ENCODE measurements around the gene DIAPH2.

GRCh38 chrX:97026406-97026805 lies 341.8 kb downstream of the DIAPH2 start:
- no peak for TF ChIP-seq MBD1 (CRISPR knock-in tag; IDR thresholded peaks at IDR 0.05)
- no peak for TF ChIP-seq POLR2A (conservative IDR thresholded peaks at IDR 0.05)
- TF ChIP-seq ETS1 (conservative IDR thresholded peaks at IDR 0.05; ENCODE audit: control insufficient read depth, low read depth, low read length) = no peak
- TF ChIP-seq EP300 (IDR thresholded peaks at IDR 0.05; ENCODE audit: low read length) = no peak
- no peak for TF ChIP-seq ZNF174 (CRISPR knock-in tag; IDR thresholded peaks at IDR 0.05)
- TF ChIP-seq JUND (IDR thresholded peaks at IDR 0.05; ENCODE audit: borderline replicate concordance, low read depth, low read length) = no peak
- TF ChIP-seq JUND (tag; IDR thresholded peaks at IDR 0.05; ENCODE audit: borderline replicate concordance, low read depth, low read length) = no peak
- TF ChIP-seq CHD7 (IDR thresholded peaks at IDR 0.05; ENCODE audit: low read depth, low read length) = no peak
- TF ChIP-seq TCF7L2 (IDR thresholded peaks at IDR 0.05; ENCODE audit: low read depth, low read length) = no peak
- TF ChIP-seq NCOR1 (IDR thresholded peaks at IDR 0.05) = no peak
- TF ChIP-seq POLR2B (IDR thresholded peaks at IDR 0.05; ENCODE audit: low read depth, partially characterized antibody) = no peak
- TF ChIP-seq ZNF609 (CRISPR knock-in tag; IDR thresholded peaks at IDR 0.05; ENCODE audit: borderline replicate concordance) = no peak
